C4-2B (cell line): Measurements from ENCODE around the gene NT5C1B.

Experiments
- H3K27ac ChIP-seq: fragments of 450-650 bp; 2 replicates; pipeline ENCODE4 v1.5.1; 2017
- CTCF ChIP-seq: fragments of 450-650 bp; conservative IDR thresholded peaks from 2 replicates; pipeline ENCODE4 v1.5.1; 2017; ENCODE audit warnings: mild to moderate bottlenecking
- ZFX ChIP-seq: fragments of 450-650 bp; IDR thresholded peaks from 2 replicates; pipeline ENCODE4 v1.6.1; 2017

NT5C1B gene

DNA sequence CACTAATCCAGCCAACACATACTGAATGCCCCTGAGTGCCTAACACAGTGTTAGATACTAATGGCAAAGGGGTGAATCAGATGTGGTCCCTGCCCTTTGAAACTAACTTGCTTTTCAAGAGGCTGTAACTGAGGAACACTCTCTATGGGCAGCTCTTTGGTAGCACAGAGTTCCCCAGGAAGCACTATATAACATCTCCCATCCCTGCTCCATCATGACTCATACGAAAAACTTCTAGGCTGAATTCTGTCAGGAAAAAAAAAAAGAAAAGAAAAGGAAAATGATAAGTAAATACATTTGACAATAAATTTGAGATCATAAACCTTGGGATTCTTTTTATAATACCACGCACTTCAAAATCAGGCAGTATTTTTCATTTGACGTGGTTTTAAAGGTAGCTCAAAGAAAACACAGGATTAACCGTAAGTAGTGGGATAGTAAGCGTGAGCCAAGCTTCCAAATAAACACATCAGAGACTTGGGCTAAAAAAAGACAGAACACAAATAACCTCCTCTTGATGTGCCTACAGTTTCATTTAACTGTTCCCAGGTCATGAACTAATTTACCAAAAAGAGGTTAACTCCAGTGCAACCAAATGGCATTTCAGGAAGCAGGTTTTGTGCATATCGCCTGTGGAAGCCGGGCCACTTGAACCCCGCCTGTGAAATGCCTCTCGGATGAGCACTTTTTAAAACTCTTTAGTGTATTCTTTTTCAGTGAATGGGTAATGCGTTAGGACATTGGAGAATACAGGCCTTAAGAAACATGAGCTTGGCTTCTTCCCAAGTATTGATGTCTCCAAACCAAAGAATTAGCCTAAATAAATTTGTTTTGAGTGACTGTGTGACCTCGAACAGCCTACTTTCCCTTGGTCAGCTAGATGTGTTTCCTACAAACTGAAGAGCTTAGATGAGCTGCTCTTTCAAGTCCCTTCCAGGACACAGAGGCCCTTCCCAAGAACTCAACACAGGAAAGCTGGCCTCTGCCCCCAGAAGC, 71.0 kb downstream of the NT5C1B start:
- TF ChIP-seq CTCF: no peak
- no peak for TF ChIP-seq ZFX
- H3K27ac ChIP-seq: no peak overlapping the region

GRCh38 chr2:18517386-18517785, 72.0 kb downstream of the NT5C1B start:
- TF ChIP-seq ZFX: no peak
- TF ChIP-seq CTCF: no peak

GRCh38 chr2:18516112-18516511, 73.3 kb downstream of the NT5C1B start:
- TF ChIP-seq CTCF: no peak
- no peak for TF ChIP-seq ZFX
- H3K27ac ChIP-seq: no peak overlapping the region

More at GRCh38 chr2:18517386-18517785, 72.0 kb downstream of the NT5C1B start:
- H3K27ac ChIP-seq: no peak overlapping the region

- TF ChIP-seq ZFX (no peak), CTCF (no peak)
- H3K27ac ChIP-seq: no peak overlapping the region
Measured at GRCh38 chr2:18514526-18515461, 74.6 kb downstream of the NT5C1B start.
